D721Med (cell line): Measurements from ENCODE around the gene DTHD1.

ENCODE experiments used
- DNase-seq: peaks from one replicate; pipeline ENCODE4 v3.0.0; 2011; ENCODE audit warnings: low spot score; ENCODE audit not compliant: insufficient read length
- FAIRE-seq: peaks from 2 replicates; lab custom pipeline; 2011; peaks lifted over from hg19 to GRCh38; lab: Jason Lieb, UNC
- TF ChIP-seq, protein P1 (sequence below): IDR thresholded peaks from 2 replicates; pipeline ENCODE4 v1.5.1; 2012; ENCODE audit warnings: mild to moderate bottlenecking, control low read depth; ENCODE audit not compliant: insufficient read depth; ENCODE audit errors: missing control alignments

The DTHD1 gene

GRCh38 chr4:36242629-36243354 lies 38.6 kb upstream of the DTHD1 start:
- DNase-seq = no peak
- TF ChIP-seq, protein P1, sequence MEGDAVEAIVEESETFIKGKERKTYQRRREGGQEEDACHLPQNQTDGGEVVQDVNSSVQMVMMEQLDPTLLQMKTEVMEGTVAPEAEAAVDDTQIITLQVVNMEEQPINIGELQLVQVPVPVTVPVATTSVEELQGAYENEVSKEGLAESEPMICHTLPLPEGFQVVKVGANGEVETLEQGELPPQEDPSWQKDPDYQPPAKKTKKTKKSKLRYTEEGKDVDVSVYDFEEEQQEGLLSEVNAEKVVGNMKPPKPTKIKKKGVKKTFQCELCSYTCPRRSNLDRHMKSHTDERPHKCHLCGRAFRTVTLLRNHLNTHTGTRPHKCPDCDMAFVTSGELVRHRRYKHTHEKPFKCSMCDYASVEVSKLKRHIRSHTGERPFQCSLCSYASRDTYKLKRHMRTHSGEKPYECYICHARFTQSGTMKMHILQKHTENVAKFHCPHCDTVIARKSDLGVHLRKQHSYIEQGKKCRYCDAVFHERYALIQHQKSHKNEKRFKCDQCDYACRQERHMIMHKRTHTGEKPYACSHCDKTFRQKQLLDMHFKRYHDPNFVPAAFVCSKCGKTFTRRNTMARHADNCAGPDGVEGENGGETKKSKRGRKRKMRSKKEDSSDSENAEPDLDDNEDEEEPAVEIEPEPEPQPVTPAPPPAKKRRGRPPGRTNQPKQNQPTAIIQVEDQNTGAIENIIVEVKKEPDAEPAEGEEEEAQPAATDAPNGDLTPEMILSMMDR = no peak
- FAIRE-seq = peak; percentile 53

DNA sequence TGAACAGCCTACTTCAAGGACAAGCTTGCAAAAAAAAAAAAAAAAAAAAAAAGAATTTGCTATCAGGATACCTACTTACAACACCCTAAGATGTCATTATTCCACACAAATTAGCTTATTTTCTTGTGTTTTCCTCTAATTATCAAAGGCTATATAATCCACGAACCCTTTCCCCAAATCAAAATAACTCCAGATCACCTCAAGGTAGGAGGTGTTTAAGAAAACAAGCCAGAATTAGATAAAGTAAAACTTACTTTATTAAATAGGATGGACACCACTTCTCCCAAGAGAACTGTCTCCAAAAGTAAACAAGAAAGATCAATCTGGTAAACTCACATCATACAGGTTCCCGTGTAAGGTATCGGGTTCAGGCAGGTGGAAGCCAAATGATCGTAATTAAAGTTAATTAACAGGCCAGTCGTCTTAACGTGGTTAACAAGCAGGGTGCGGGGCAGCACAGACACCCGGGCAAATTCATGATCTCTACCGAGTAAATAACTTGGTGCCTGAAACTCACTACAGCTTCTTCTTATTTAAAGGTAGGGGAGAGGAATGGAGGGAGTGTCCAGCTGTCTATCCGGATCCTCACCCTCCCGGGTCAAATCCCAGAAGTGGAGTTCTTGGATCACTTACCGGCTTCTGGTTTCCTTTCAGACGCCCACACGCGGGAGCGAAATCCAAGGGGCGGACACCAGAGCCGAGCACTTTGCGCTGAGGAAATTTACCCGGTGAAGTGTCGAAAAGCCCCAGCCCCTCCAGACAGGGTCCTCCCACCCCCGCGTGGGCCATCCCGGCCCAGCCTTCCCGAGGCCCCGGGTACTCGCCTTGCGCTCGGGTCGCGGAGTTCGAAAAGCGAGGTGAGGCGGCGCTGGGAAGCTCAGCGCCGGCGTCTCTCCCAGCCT lies 37.8 kb upstream of the DTHD1 start:
- TF ChIP-seq, protein P1 = no peak
- DNase-seq (no peak), FAIRE-seq (no peak)

DNA sequence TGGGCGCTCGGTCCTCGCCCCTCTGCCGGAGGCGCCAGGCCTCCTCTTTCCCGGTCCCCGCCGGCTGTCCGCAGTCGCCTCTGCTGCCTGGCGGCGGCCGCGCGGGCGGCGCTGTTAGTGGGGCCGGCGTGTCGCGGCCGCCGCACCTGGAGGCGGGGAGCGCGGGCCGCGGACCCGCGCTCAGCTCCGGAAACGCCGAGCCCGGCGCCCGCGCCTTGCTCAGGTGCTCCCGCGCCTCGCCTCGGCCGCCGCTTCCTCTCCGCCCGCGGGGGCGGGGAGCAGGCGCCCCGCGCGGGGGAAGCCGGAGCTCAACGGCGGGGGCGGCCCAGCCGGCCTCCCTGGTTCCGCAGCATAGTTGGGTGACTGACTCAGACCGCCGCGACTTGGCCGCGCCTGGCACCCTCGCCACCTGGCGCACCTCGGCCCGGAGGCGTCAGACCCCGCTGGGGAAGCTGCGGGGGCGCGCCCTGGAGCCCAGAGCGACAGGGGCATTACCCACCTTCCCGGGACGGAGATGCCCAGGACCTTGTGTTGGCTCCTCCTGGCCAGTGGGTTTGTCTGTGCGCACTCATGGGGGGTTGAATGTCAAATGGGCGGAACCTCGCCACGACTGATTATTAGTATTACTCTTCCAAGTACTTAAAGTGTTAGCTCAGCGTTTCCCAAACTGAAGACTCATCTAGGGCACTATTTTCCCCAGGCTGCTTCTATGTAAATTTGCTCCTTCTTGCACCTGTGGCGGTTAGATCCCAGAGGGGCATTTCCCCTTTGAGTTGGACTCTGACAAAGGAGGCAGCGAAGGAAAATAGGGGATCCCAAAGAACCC lies 36.9 kb upstream of the DTHD1 start, which contains the start of gene ARAP2:
ARAP2 (minus strand) TSS at position 258 of the 826 bp plus-strand sequence. CDS start 15,028 bp downstream, outside the sequence.
- DNase-seq (peak; percentile 21), FAIRE-seq (no peak)
- TF ChIP-seq, protein P1 = no peak

GRCh38 chr4:36249610-36250009 lies 31.8 kb upstream of the DTHD1 start:
- TF ChIP-seq, protein P1 = no peak
- no peak for FAIRE-seq

GRCh38 chr4:36251983-36252382 lies 29.4 kb upstream of the DTHD1 start:
- FAIRE-seq = no peak
- TF ChIP-seq, protein P1 = no peak
- no peak for DNase-seq

More at GRCh38 chr4:36249610-36250009, 31.8 kb upstream of the DTHD1 start:
- DNase-seq = no peak

- FAIRE-seq = no peak
- TF ChIP-seq, protein P1 = no peak
Measured at GRCh38 chr4:36254371-36254770, 27.0 kb upstream of the DTHD1 start.

More at GRCh38 chr4:36254371-36254770, 27.0 kb upstream of the DTHD1 start:
- no peak for DNase-seq
